DMS 273 (cell line): ENCODE data around the gene ADARB2.

Source experiments
- DNase-seq: peaks from one replicate; lab custom pipeline; 2025; ENCODE audit not compliant: unreplicated experiment; lab: John Stamatoyannopoulos, UW

Gene ADARB2

GRCh38 chr10:1128115-1128514, 609.2 kb downstream of the ADARB2 start:
- no peak for DNase-seq

DNA sequence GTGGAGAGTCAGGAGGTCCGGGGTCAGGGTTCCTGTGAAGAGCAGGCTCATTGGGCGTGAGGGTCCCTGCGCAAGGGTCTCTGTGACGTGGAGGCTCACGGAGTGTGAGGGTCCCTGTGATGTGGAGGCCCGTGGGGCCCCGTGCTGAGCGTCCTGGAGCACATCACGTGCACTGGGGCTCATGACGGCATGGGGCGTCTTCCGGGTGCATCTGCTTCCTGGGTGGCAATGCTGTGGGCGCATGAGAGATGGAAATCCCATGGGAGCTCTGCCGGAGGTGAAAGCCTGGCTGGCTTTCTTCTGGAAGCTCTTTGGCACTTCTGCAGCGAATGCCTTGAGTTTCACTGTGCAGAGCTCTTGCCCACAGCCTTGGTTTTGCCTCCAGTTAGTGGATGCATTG, 609.7 kb downstream of the ADARB2 start:
- DNase-seq = no peak
